HG03097 (cell line): ENCODE data around the gene DYNLRB2.

ENCODE experiments used
- ATAC-seq: cut with Tn5 transposase; IDR thresholded peaks from one replicate; pipeline ENCODE4 v1.9.1; 2021; ENCODE audit not compliant: unreplicated experiment, low FRiP score

Gene DYNLRB2

GRCh38 chr16:80596507-80597207, 55.9 kb downstream of the DYNLRB2 start:
- ATAC-seq: no peak

- no peak for ATAC-seq
These were observed 58.7 kb downstream of the DYNLRB2 start for GRCh38 chr16:80599466-80599865.
